ENCODE measurements around the gene TREM1.
"Not testable (repeated sequence)": the region's sequence is repeated elsewhere in the genome, so short reads cannot be mapped to it uniquely, and the experiment has no call there.

The TREM1 gene

GRCh38 chr6:41262401-41262800 is 24.1 kb downstream of the TREM1 start:
- in situ Hi-C loops (cut with MboI; ENCODE audit: low sequenced_read_pairs): no loop called here

GRCh38 chr6:41258196-41258493 is 28.3 kb downstream of the TREM1 start:
- in situ Hi-C loops (cut with MboI; ENCODE audit: low sequenced_read_pairs): no loop called here

GRCh38 chr6:41257369-41258195 is 28.9 kb downstream of the TREM1 start:
- in situ Hi-C loops (cut with MboI; ENCODE audit: low sequenced_read_pairs): no loop called here

GRCh38 chr6:41256383-41256782 is 30.1 kb downstream of the TREM1 start:
- in situ Hi-C loops (cut with MboI; ENCODE audit: low sequenced_read_pairs): no loop called here

- in situ Hi-C loops (cut with MboI; ENCODE audit: low sequenced_read_pairs): no loop called here
These were observed 30.7 kb downstream of the TREM1 start for GRCh38 chr6:41255638-41256246.

- in situ Hi-C loops (cut with MboI; ENCODE audit: low sequenced_read_pairs): no loop called here
These were observed 31.4 kb downstream of the TREM1 start for GRCh38 chr6:41255110-41255509.

- in situ Hi-C loops (cut with MboI; ENCODE audit: low sequenced_read_pairs): no loop called here
These were observed 33.9 kb downstream of the TREM1 start for GRCh38 chr6:41252401-41253169.

GRCh38 chr6:41247882-41248705 is 38.4 kb downstream of the TREM1 start:
- in situ Hi-C loops (cut with MboI; ENCODE audit: low sequenced_read_pairs): no loop called here

GRCh38 chr6:41247288-41247865 is 39.1 kb downstream of the TREM1 start:
- in situ Hi-C loops (cut with MboI; ENCODE audit: low sequenced_read_pairs): no loop called here

- in situ Hi-C loops (cut with MboI; ENCODE audit: low sequenced_read_pairs): not testable (repeated sequence)
These were observed 40.0 kb downstream of the TREM1 start for GRCh38 chr6:41246529-41246928.

- in situ Hi-C loops (cut with MboI; ENCODE audit: low sequenced_read_pairs): no loop called here
These were observed 46.9 kb downstream of the TREM1 start for GRCh38 chr6:41239467-41240159.

- in situ Hi-C loops (cut with MboI; ENCODE audit: low sequenced_read_pairs): no loop called here
These were observed 49.4 kb downstream of the TREM1 start for GRCh38 chr6:41237128-41237527.

- in situ Hi-C loops (cut with MboI; ENCODE audit: low sequenced_read_pairs): no loop called here
These were observed 50.2 kb downstream of the TREM1 start for GRCh38 chr6:41236276-41236675.

GRCh38 chr6:41232667-41233066 is 53.8 kb downstream of the TREM1 start:
- in situ Hi-C loops (cut with MboI; ENCODE audit: low sequenced_read_pairs): no loop called here

- in situ Hi-C loops (cut with MboI; ENCODE audit: low sequenced_read_pairs): no loop called here
These were observed 55.2 kb downstream of the TREM1 start for GRCh38 chr6:41231246-41231645.

- in situ Hi-C loops (cut with MboI; ENCODE audit: low sequenced_read_pairs): no loop called here
These were observed 56.8 kb downstream of the TREM1 start for GRCh38 chr6:41229721-41230120.

GRCh38 chr6:41228616-41229015 is 57.9 kb downstream of the TREM1 start:
- in situ Hi-C loops (cut with MboI; ENCODE audit: low sequenced_read_pairs): no loop called here

GRCh38 chr6:41228096-41228495 is 58.4 kb downstream of the TREM1 start, which contains the start of gene TREML4:
Gene TREML4, plus strand, starts transcription at chr6:41228349. Its CDS starts 79 bp downstream, at chr6:41228428.
- in situ Hi-C loops (cut with MboI; ENCODE audit: low sequenced_read_pairs): no loop called here

- in situ Hi-C loops (cut with MboI; ENCODE audit: low sequenced_read_pairs): no loop called here
These were observed 59.7 kb downstream of the TREM1 start for GRCh38 chr6:41226752-41227151.

- in situ Hi-C loops (cut with MboI; ENCODE audit: low sequenced_read_pairs): no loop called here
These were observed 61.7 kb downstream of the TREM1 start for GRCh38 chr6:41224800-41225199.
